ENCODE results near the gene STEAP2. TPM values are rescaled to one million over a fixed set of nuclear protein-coding genes. Genes with fewer than 3 reads are reported as not detected.

Gene STEAP2
- total RNA-seq, 1 experiment from 2014 or later: 13.4 TPM

DNA sequence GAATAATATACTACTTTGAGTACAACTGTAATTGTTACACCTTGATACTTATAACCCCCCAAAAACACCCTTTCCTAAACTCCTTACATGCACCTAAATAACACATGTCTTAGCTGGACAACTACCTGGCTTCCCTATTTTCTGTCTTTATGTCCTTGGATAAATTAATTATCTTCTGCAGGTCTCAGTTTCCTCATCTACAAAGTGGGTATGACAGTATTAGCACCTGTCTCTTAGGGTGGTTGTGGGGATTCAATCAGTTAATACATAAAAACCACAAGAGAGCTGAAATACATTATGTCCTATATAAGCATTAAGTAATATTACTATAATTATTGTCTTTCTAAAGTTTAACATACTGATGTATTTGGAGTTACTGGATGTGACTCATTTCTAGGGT, 10.8 kb downstream of the STEAP2 start:
- DNase-seq (ENCODE audit: low read depth, low spot score) (no peak), ATAC-seq (no peak)
- POLR2A ChIA-PET: no interaction called here
- H3K9ac ChIP-seq (ENCODE audit: low read length): no peak overlapping the region
- H3K79me2 ChIP-seq (ENCODE audit: insufficient read depth, low read length): 0 out of 2 replicates have a peak, but pooled peaks cover 10% of the 10 kb centered on the region
- H2AFZ ChIP-seq (ENCODE audit: low read depth, low read length, poor library complexity, severe bottlenecking): no peak overlapping the region
- intact Hi-C loops (cut with micrococcal nuclease): no loop called here
- H3K27ac ChIP-seq (ENCODE audit: low read depth, low read length): no peak overlapping the region
- TF ChIP-seq ELF1 (IDR thresholded peaks at IDR 0.05; ENCODE audit: borderline replicate concordance, low read depth) (no peak), EZH2phosphoT487 (IDR thresholded peaks at IDR 0.05; ENCODE audit: borderline replicate concordance) (no peak)
- H3K9me2 ChIP-seq (ENCODE audit: insufficient read depth): no peaks in the 10 kb centered on the region
- no peaks in the 10 kb centered on the region for H4K20me1 ChIP-seq (ENCODE audit: insufficient read depth)
- CTCF ChIA-PET: interaction anchor here (2.2 kb wide), 1 partner anchor 11 kb away, joined by 6 read pairs; the partner anchor contains the start of gene STEAP2
- RAD21 ChIA-PET (ENCODE audit: low non-redundant PET in 1 of 2, low total read pairs in 2 of 2, uncharacterized antibody in 2 of 2, unreplicated experiment in 2 of 2): no interaction called here
- no peaks in the 10 kb centered on the region for H3K9me3 ChIP-seq (ENCODE audit: control insufficient read depth in 1 of 2, insufficient read depth in 1 of 2, low read depth in 1 of 2, low read length in 2 of 2)
- H3K4me3 ChIP-seq (replicated peaks in 1 of 2; ENCODE audit: low read depth in 1 of 2, low read length in 2 of 2): no peak overlapping the region
- H3K4me2 ChIP-seq (ENCODE audit: low read length): no peak overlapping the region; the same call in 1 of the 2 replicates
- BruUV-seq (replicated peaks): no TSS peak
- no peaks in the 10 kb centered on the region for H3K27me3 ChIP-seq (ENCODE audit: insufficient read depth, low read length)
- peaks cover 10 to 12% of the 10 kb centered on the region in 2 experiments for H3K4me1 ChIP-seq (ENCODE audit: control insufficient read depth in 1 of 2, insufficient read depth in 2 of 2, low read length in 2 of 2)
- H3K36me3 ChIP-seq (ENCODE audit: control insufficient read depth in 1 of 2, insufficient read depth in 2 of 2, low read length in 2 of 2): no peaks in the 10 kb centered on the region

DNA sequence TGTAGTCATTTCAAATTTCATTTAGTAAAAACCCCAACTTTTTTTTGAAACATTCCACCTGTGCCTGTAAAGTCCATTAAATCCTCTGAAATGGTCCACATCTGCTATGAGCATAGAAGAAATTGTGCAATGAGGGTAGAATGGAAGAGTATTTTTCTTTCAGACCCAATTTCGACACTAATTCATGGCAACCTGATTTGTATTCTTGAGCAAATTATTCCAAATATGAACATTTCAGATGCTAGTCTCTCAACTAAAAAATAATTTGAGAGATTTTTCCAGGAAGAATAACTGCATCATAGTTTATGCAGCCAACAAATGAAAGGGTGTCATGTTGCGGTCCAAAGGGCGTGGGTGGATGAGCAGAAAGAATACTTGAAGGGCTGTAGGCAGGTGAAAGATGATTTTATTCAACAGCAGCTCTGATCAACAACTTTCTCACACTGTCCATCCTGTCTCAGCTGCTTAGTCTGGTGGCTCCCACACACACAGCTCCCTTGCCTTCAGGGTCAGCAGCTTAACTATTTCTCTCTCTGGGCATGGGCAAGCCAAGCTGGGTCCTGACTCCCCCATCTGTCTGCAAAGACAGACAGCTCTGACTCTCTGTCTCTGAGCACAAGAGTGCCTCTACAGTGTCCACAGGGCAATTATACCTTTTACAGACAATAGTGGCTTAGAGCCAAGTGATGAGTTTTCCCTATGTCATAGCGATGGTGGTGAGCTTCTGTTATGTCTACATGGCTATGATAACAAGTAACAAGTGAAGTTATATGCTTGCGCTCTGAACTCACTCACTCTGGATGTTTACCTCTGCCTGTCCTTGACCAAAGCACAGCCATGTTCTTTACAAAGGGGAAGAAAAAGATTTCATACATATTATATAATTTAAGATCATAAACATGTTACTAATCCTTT, 11.5 kb downstream of the STEAP2 start:
- DNase-seq (ENCODE audit: low read depth, low spot score) (no peak), ATAC-seq (peak; percentile 76)
- Histone ChIP-seq H3K27ac (ENCODE audit: low read depth, low read length) (no peak overlapping the region), H3K79me2 (ENCODE audit: insufficient read depth, low read length) (0 out of 2 replicates have a peak, but pooled peaks cover 8% of the 10 kb centered on the region), H3K4me2 (ENCODE audit: low read length) (peak overlapping the region; percentile 50), H2AFZ (ENCODE audit: low read depth, low read length, poor library complexity, severe bottlenecking) (no peak overlapping the region), H3K36me3 (ENCODE audit: control insufficient read depth in 1 of 2, insufficient read depth in 2 of 2, low read length in 2 of 2) (no peaks in the 10 kb centered on the region), H3K27me3 (ENCODE audit: insufficient read depth, low read length) (no peaks in the 10 kb centered on the region), H3K9me2 (ENCODE audit: insufficient read depth) (no peaks in the 10 kb centered on the region), H3K9me3 (ENCODE audit: control insufficient read depth in 1 of 2, insufficient read depth in 1 of 2, low read depth in 1 of 2, low read length in 2 of 2) (no peaks in the 10 kb centered on the region), H4K20me1 (ENCODE audit: insufficient read depth) (no peaks in the 10 kb centered on the region), H3K9ac (ENCODE audit: low read length) (no peak overlapping the region), H3K4me3 (replicated peaks in 1 of 2; ENCODE audit: low read depth in 1 of 2, low read length in 2 of 2) (no peak overlapping the region), H3K4me1 (ENCODE audit: control insufficient read depth in 1 of 2, insufficient read depth in 2 of 2, low read length in 2 of 2) (peaks cover 10 to 12% of the 10 kb centered on the region in 2 experiments)
- TF ChIP-seq EGR1 (IDR thresholded peaks at IDR 0.05; ENCODE audit: low read depth) (peak; percentile 70; the same call in 1 of the 2 replicates), POLR2A (IDR thresholded peaks at IDR 0.05; ENCODE audit: borderline replicate concordance, extremely low read depth, insufficient read depth, insufficient read length) (no peak)
- POLR2A ChIA-PET: no interaction called here
- no TSS peak for BruUV-seq (replicated peaks)
- CTCF ChIA-PET: interaction anchor here (2.2 kb wide), 1 partner anchor 11 kb away, joined by 6 read pairs; the partner anchor contains the start of gene STEAP2
- RAD21 ChIA-PET (ENCODE audit: low non-redundant PET in 1 of 2, low total read pairs in 2 of 2, uncharacterized antibody in 2 of 2, unreplicated experiment in 2 of 2): no interaction called here
- intact Hi-C loops (cut with micrococcal nuclease): no loop called here

Measured in HCT116 (cell line).